ENCODE data around the gene ENTR1.

GRCh38 chr9:136361047-136361753, 49.2 kb downstream of the ENTR1 start:
- TF ChIP-seq CTCF (conservative IDR thresholded peaks at IDR 0.05 in 1 of 2, IDR thresholded peaks at IDR 0.05 in 1 of 2; ENCODE audit: extremely low read depth in 1 of 2, insufficient read depth in 1 of 2, low read depth in 1 of 2, low read length in 2 of 2) (no peak), EZH2 (IDR thresholded peaks at IDR 0.05; ENCODE audit: borderline replicate concordance, low read length) (no peak)

Data from mammary epithelial cell (primary cell).